Lower lobe of right lung (tissue), 2 donors: ENCODE measurements around the gene C3orf49. TPM values are rescaled to one million over a fixed set of nuclear protein-coding genes. Genes with fewer than 3 reads are reported as not detected.

Source experiments
- ATAC-seq, 2 donors: fragments of 200-7000 bp; cut with Tn5 transposase; one replicate each; pipeline ENCODE4 v1.9.1; 2020 to 2022; ENCODE audit warnings: mild to moderate bottlenecking in 2 of 2, moderate library complexity in 2 of 2
- DNase-seq: peaks from one replicate; pipeline ENCODE4 v3.0.0-alpha.2; 2020
- H3K27ac ChIP-seq: fragments of 200-600 bp; one replicate; pipeline ENCODE4 v1.8.0; 2022
- H3K27me3 ChIP-seq: fragments of 200-600 bp; one replicate; pipeline ENCODE4 v1.8.0; 2022; ENCODE audit warnings: low read depth
- H3K36me3 ChIP-seq: fragments of 200-600 bp; one replicate; pipeline ENCODE4 v1.8.0; 2022; ENCODE audit warnings: mild to moderate bottlenecking
- H3K4me1 ChIP-seq: fragments of 200-600 bp; one replicate; pipeline ENCODE4 v1.8.0; 2022
- H3K4me3 ChIP-seq: fragments of 200-600 bp; one replicate; pipeline ENCODE4 v1.8.0; 2022; ENCODE audit warnings: mild to moderate bottlenecking
- H3K9me3 ChIP-seq: fragments of 200-600 bp; one replicate; pipeline ENCODE4 v1.8.0; 2022
- intact Hi-C: fragments of 100-400 bp; cut with DNase I; formaldehyde crosslinking; loops from one replicate; pipeline ENCODE4 v1.11.0; 2022
- total RNA-seq: library from RNA; stranded (reverse); fragmentation: NEBNext Ultra II Directional; extraction: Animal tissue kit (Norgen Biotek cat#: 25700); gene quantifications from one replicate; pipeline ENCODE4 v1.2.1, GENCODE V29; 2021
- TF ChIP-seq, protein P1 (sequence below): fragments of 200-600 bp; IDR thresholded peaks from one replicate; pipeline ENCODE4 v1.8.0; 2022; ENCODE audit warnings: antibody characterized with exemption, mild to moderate bottlenecking
- donor health status: DM: no; HTN: yes; CAD: no; lungs with severe emphysema.

Gene C3orf49
- total RNA-seq, 1 donor from 2014 or later = not detected

DNA sequence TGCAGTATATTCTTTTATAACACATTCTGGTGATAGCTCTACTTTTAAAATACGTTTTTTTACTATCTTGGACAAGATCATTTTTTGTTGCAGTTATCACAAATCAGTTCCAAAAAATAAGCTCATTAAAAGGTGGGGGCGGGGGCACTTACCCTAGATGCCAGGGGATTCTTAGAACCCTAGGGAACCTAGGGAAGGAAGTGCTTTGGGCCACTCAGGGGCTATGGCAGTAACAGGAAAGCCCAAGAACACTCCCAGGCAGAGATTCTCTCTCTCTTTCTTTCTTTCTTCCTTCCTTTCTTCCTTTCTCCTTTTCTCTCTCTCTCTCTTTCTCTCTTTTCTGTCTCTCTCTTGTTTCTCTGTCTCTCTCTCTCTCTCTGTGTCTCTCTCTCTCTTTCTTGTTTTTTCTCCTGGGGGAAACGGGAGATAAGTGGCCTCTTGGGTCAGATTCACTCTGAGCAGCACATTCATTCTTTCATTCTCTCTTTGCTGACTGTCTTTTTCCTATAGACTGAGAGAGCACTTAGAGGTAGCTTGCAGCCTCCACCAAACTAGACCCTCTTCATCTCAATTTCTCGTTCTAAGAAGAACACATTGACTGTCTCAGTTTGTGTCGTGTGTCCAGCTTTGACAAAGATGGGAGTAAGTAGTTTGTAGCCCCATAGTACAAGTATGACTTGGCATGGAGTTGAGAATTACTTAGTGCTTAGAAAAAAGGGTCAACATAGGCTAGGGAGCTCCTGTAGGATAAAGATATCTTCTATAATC, 76.5 kb downstream of the C3orf49 start:
- DNase-seq (no peak), ATAC-seq (no peak)
- H3K9me3 ChIP-seq = no peaks in the 10 kb centered on the region
- peaks cover 21% of the 10 kb centered on the region for H3K36me3 ChIP-seq
- H3K27me3 ChIP-seq = no peaks in the 10 kb centered on the region
- no peak overlapping the region for H3K4me3 ChIP-seq
- intact Hi-C loops = no loop called here
- no peak overlapping the region for H3K27ac ChIP-seq
- TF ChIP-seq, protein P1, sequence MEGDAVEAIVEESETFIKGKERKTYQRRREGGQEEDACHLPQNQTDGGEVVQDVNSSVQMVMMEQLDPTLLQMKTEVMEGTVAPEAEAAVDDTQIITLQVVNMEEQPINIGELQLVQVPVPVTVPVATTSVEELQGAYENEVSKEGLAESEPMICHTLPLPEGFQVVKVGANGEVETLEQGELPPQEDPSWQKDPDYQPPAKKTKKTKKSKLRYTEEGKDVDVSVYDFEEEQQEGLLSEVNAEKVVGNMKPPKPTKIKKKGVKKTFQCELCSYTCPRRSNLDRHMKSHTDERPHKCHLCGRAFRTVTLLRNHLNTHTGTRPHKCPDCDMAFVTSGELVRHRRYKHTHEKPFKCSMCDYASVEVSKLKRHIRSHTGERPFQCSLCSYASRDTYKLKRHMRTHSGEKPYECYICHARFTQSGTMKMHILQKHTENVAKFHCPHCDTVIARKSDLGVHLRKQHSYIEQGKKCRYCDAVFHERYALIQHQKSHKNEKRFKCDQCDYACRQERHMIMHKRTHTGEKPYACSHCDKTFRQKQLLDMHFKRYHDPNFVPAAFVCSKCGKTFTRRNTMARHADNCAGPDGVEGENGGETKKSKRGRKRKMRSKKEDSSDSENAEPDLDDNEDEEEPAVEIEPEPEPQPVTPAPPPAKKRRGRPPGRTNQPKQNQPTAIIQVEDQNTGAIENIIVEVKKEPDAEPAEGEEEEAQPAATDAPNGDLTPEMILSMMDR = no peak
- H3K4me1 ChIP-seq = peaks cover 18% of the 10 kb centered on the region

DNA sequence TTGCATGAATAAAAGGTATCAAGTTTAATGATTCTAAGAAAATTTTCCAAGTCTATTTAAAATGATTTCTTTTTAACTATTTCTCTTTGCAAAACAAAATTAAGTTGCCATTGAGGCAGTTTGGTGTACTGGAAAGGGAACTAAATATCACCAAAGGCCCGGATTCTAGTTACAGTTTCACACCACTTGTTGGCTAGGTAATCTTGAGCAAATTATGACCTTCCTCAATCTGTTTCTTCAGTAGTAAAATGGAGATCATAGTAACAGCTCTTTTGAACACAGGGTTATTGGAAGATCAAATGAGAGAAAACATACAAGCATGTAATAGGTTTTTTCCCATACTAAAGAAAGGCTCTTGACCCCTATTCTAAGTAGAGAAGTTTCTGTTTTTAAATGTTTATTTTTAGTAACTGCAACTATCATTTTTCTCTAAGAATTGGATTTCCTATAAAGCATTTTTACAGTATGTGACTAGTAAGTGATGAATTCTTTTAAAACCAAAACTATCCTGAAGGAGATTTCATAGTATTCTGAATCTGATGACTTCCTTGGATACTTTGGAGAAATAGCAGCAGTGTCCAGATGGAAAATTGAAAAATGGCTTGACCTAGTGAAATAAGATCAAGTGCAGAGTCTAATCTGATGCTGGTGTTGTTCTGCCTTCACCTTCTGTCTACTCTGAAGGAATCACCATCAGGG, 77.4 kb downstream of the C3orf49 start:
- ATAC-seq = no peak
- Histone ChIP-seq H3K27ac (no peak overlapping the region), H3K27me3 (no peaks in the 10 kb centered on the region), H3K4me1 (peaks cover 18% of the 10 kb centered on the region), H3K9me3 (no peaks in the 10 kb centered on the region), H3K4me3 (no peak overlapping the region), H3K36me3 (peaks cover 21% of the 10 kb centered on the region)
- TF ChIP-seq, protein P1 = no peak
- DNase-seq = no peak
- intact Hi-C loops = no loop called here

Other genes starting within 250 kb of the C3orf49 start
- gene SNTN, start 166.6 kb upstream of the C3orf49 start, total RNA-seq = 12.8 TPM
- 47.2 TPM for gene THOC7, start 44.5 kb downstream of the C3orf49 start, total RNA-seq
- 37.3 TPM for gene ATXN7, start 44.6 kb downstream of the C3orf49 start, total RNA-seq
- gene SCAANT1, start 93.1 kb downstream of the C3orf49 start, total RNA-seq = not detected
- 51.1 TPM for gene PSMD6, start 204.2 kb downstream of the C3orf49 start, total RNA-seq